GM21526 (cell line): ENCODE measurements around the gene PNPLA3.

Experiments
- ATAC-seq: cut with Tn5 transposase; IDR thresholded peaks from one replicate; pipeline ENCODE4 v1.9.1; 2021; ENCODE audit warnings: moderate library complexity; ENCODE audit not compliant: unreplicated experiment, low FRiP score

The PNPLA3 gene

GRCh38 chr22:43921370-43921769, 2.2 kb upstream of the PNPLA3 start:
- ATAC-seq = no peak

GRCh38 chr22:43922123-43922522, 1.5 kb upstream of the PNPLA3 start:
- no peak for ATAC-seq

- no peak for ATAC-seq
Measured at GRCh38 chr22:43923191-43923590, 414 bp upstream of the PNPLA3 start.

- no peak for ATAC-seq
Measured at GRCh38 chr22:43924877-43925276, 1.3 kb downstream of the PNPLA3 start.

GRCh38 chr22:43925433-43926348, 2.1 kb downstream of the PNPLA3 start:
- no peak for ATAC-seq

GRCh38 chr22:43926349-43926710, 2.7 kb downstream of the PNPLA3 start:
- no peak for ATAC-seq

GRCh38 chr22:43928468-43928867, 4.9 kb downstream of the PNPLA3 start:
- no peak for ATAC-seq

GRCh38 chr22:43928908-43929307, 5.3 kb downstream of the PNPLA3 start:
- ATAC-seq = no peak

- ATAC-seq = no peak
Measured at GRCh38 chr22:43931771-43932170, 8.2 kb downstream of the PNPLA3 start.

GRCh38 chr22:43941449-43941848, 17.8 kb downstream of the PNPLA3 start:
- ATAC-seq = no peak

- no peak for ATAC-seq
Measured at GRCh38 chr22:43944670-43945430, 21.2 kb downstream of the PNPLA3 start.

GRCh38 chr22:43945632-43946383, 22.2 kb downstream of the PNPLA3 start:
- peak; percentile 50 for ATAC-seq

GRCh38 chr22:43946384-43946667, 22.7 kb downstream of the PNPLA3 start:
- ATAC-seq = no peak

GRCh38 chr22:43948836-43949406, 25.3 kb downstream of the PNPLA3 start:
- ATAC-seq = no peak

- no peak for ATAC-seq
Measured at GRCh38 chr22:43951391-43951790, 27.8 kb downstream of the PNPLA3 start.

GRCh38 chr22:43951966-43952365, 28.4 kb downstream of the PNPLA3 start:
- ATAC-seq = no peak

GRCh38 chr22:43953988-43954785, 30.6 kb downstream of the PNPLA3 start:
- no peak for ATAC-seq

- peak; percentile 77 for ATAC-seq
Measured at GRCh38 chr22:43955040-43955882, 31.7 kb downstream of the PNPLA3 start, which contains the start of gene SAMM50. TSS of gene SAMM50 (plus strand) at chr22:43955442. CDS start at chr22:43955578, 136 bp downstream.
